HG02840 (cell line): ENCODE measurements around the gene GDF2.

ENCODE experiments used
- ATAC-seq: cut with Tn5 transposase; IDR thresholded peaks from one replicate; pipeline ENCODE4 v1.9.1; 2021; ENCODE audit warnings: mild to moderate bottlenecking, moderate library complexity, moderate number of reproducible peaks; ENCODE audit not compliant: unreplicated experiment, low FRiP score

The GDF2 gene

GRCh38 chr10:47322300-47323061 is at the start of gene GDF2:
GDF2 (plus strand) TSS chr10:47322454; CDS start chr10:47322669, 215 bp downstream.
- ATAC-seq, result no peak

GRCh38 chr10:47276071-47276470 is 46.2 kb upstream of the GDF2 start:
- no peak for ATAC-seq

GRCh38 chr10:47276576-47277351 is 45.5 kb upstream of the GDF2 start:
- ATAC-seq, result no peak

- ATAC-seq, result no peak
These were observed 44.7 kb upstream of the GDF2 start for GRCh38 chr10:47277352-47278151.

GRCh38 chr10:47278152-47278473 is 44.1 kb upstream of the GDF2 start:
- ATAC-seq, result no peak

GRCh38 chr10:47278720-47279119 is 43.5 kb upstream of the GDF2 start:
- ATAC-seq, result no peak

- no peak for ATAC-seq
These were observed 43.0 kb upstream of the GDF2 start for GRCh38 chr10:47279276-47279675.

- no peak for ATAC-seq
These were observed 40.1 kb upstream of the GDF2 start for GRCh38 chr10:47282005-47282656.

- ATAC-seq, result no peak
These were observed 39.6 kb upstream of the GDF2 start for GRCh38 chr10:47282657-47283018.

- ATAC-seq, result no peak
These were observed 39.1 kb upstream of the GDF2 start for GRCh38 chr10:47283101-47283630.

- no peak for ATAC-seq
These were observed 38.4 kb upstream of the GDF2 start for GRCh38 chr10:47283848-47284247.

- no peak for ATAC-seq
These were observed 36.7 kb upstream of the GDF2 start for GRCh38 chr10:47285381-47286115.

- no peak for ATAC-seq
These were observed 36.1 kb upstream of the GDF2 start for GRCh38 chr10:47286116-47286505.

GRCh38 chr10:47286591-47287315 is 35.5 kb upstream of the GDF2 start:
- no peak for ATAC-seq

- no peak for ATAC-seq
These were observed 34.9 kb upstream of the GDF2 start for GRCh38 chr10:47287365-47287802.

- ATAC-seq, result no peak
These were observed 34.4 kb upstream of the GDF2 start for GRCh38 chr10:47287805-47288204.

- no peak for ATAC-seq
These were observed 34.0 kb upstream of the GDF2 start for GRCh38 chr10:47288236-47288635.

GRCh38 chr10:47288916-47289495 is 33.2 kb upstream of the GDF2 start:
- ATAC-seq, result no peak

GRCh38 chr10:47289921-47290320 is 32.3 kb upstream of the GDF2 start:
- no peak for ATAC-seq
